Measurements from ENCODE around the gene IGFBP5.

IGFBP5 gene

GRCh38 chr2:216716109-216716508 is 20.8 kb upstream of the IGFBP5 start:
- Histone ChIP-seq H2BK120ac (ENCODE audit: low read depth, low read length) (no peak overlapping the region), H3K36me3 (replicated peaks in 1 of 2; ENCODE audit: control insufficient read depth in 2 of 2, insufficient read depth in 2 of 2, low read length in 2 of 2) (no peaks in the 10 kb centered on the region), H3K79me1 (ENCODE audit: low read depth, low read length) (no peaks in the 10 kb centered on the region), H3K9me3 (replicated peaks in 1 of 2; ENCODE audit: control insufficient read depth in 2 of 2, insufficient read depth in 1 of 2, low read depth in 1 of 2, low read length in 2 of 2) (peaks cover 0 to 3% of the 10 kb centered on the region in 2 donors), H3K18ac (ENCODE audit: low read length) (no peak overlapping the region), H2BK15ac (ENCODE audit: low read length) (no peak overlapping the region), H3K23ac (ENCODE audit: low read depth, low read length, poor library complexity) (no peak overlapping the region), H3K27ac (replicated peaks; ENCODE audit: low read length) (no peak overlapping the region), H3K4me3 (ENCODE audit: low read length in 2 of 2) (no peak overlapping the region), H2BK12ac (ENCODE audit: low read length) (no peak overlapping the region), H2AFZ (ENCODE audit: low read length) (no peak overlapping the region), H3K4ac (ENCODE audit: low read length) (no peak overlapping the region), H3K27me3 (ENCODE audit: control insufficient read depth in 3 of 3, insufficient read depth in 3 of 3, low read depth in 1 of 3, low read length in 3 of 3) (no peaks in the 10 kb centered on the region), H4K91ac (ENCODE audit: low read depth, low read length, poor library complexity) (no peak overlapping the region), H3K9ac (ENCODE audit: low read depth, low read length, poor library complexity) (no peak overlapping the region), H2AK5ac (ENCODE audit: low read depth, low read length) (no peak overlapping the region), H3K4me2 (ENCODE audit: insufficient read depth, low read length, poor library complexity, severe bottlenecking) (no peak overlapping the region), H3K14ac (ENCODE audit: low read length) (no peak overlapping the region), H3K4me1 (ENCODE audit: control insufficient read depth in 2 of 2, insufficient read depth in 1 of 2, low read depth in 1 of 2, low read length in 2 of 2) (peaks cover 4 to 14% of the 10 kb centered on the region in 2 donors), H2BK5ac (ENCODE audit: low read length) (no peak overlapping the region), H4K8ac (ENCODE audit: low read depth, low read length) (no peak overlapping the region)
- no CpG with 5 or more reads among the region's 4 CpGs for WGBS, 2 donors (ENCODE audit: extremely low coverage in 2 of 2, insufficient read length in 2 of 2, insufficient replicate concordance in 1 of 2)
- no peak for DNase-seq (ENCODE audit: low spot score)

DNA sequence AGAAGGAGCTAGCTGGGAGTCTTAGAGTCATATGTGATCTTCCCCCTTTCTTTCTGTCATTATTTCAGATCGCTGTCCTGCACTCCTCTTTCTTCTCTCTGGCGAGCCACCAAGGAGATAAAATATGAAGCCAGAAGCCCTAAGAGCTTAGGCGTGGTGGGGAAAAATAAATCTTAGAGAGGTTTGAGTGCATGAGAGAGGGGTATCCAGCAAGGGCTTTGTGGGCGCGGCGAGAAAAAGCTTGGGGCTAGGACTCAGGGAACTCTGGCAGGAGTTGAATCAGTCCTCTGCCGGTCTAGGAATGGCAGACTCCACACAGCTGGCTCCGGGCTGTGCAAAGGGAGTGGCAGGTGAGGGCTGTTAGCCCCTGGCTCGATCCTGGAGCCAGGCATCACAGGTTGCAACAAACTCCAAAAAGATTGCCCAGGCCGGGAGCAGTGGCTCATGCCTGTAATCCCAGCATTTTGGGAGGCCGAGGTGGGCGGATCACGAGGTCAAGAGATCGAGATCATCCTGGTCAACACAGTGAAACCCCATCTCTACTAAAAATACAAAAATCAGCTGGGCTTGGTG is 20.1 kb upstream of the IGFBP5 start:
- Histone ChIP-seq H3K27ac (replicated peaks; ENCODE audit: low read length) (no peak overlapping the region), H2BK12ac (ENCODE audit: low read length) (no peak overlapping the region), H2BK5ac (ENCODE audit: low read length) (no peak overlapping the region), H4K8ac (ENCODE audit: low read depth, low read length) (no peak overlapping the region), H3K18ac (ENCODE audit: low read length) (no peak overlapping the region), H2BK15ac (ENCODE audit: low read length) (no peak overlapping the region), H3K27me3 (ENCODE audit: control insufficient read depth in 3 of 3, insufficient read depth in 3 of 3, low read depth in 1 of 3, low read length in 3 of 3) (no peaks in the 10 kb centered on the region), H3K9me3 (replicated peaks in 1 of 2; ENCODE audit: control insufficient read depth in 2 of 2, insufficient read depth in 1 of 2, low read depth in 1 of 2, low read length in 2 of 2) (peaks cover 0 to 3% of the 10 kb centered on the region in 2 donors), H3K36me3 (replicated peaks in 1 of 2; ENCODE audit: control insufficient read depth in 2 of 2, insufficient read depth in 2 of 2, low read length in 2 of 2) (no peaks in the 10 kb centered on the region), H3K4me2 (ENCODE audit: insufficient read depth, low read length, poor library complexity, severe bottlenecking) (no peak overlapping the region), H2BK120ac (ENCODE audit: low read depth, low read length) (no peak overlapping the region), H4K91ac (ENCODE audit: low read depth, low read length, poor library complexity) (no peak overlapping the region), H3K14ac (ENCODE audit: low read length) (no peak overlapping the region), H2AFZ (ENCODE audit: low read length) (no peak overlapping the region), H3K4ac (ENCODE audit: low read length) (no peak overlapping the region), H3K4me3 (ENCODE audit: low read length in 2 of 2) (no peak overlapping the region), H3K9ac (ENCODE audit: low read depth, low read length, poor library complexity) (no peak overlapping the region), H2AK5ac (ENCODE audit: low read depth, low read length) (no peak overlapping the region), H3K4me1 (ENCODE audit: control insufficient read depth in 2 of 2, insufficient read depth in 1 of 2, low read depth in 1 of 2, low read length in 2 of 2) (peaks cover 9 to 18% of the 10 kb centered on the region in 2 donors), H3K79me1 (ENCODE audit: low read depth, low read length) (no peaks in the 10 kb centered on the region), H3K23ac (ENCODE audit: low read depth, low read length, poor library complexity) (no peak overlapping the region)
- no peak for DNase-seq (ENCODE audit: low spot score)
- whole genome bisulfite sequencing, 2 donors (ENCODE audit: extremely low coverage in 2 of 2, insufficient read length in 2 of 2, insufficient replicate concordance in 1 of 2), result no CpG with 5 or more reads among the region's 14 CpGs

DNA sequence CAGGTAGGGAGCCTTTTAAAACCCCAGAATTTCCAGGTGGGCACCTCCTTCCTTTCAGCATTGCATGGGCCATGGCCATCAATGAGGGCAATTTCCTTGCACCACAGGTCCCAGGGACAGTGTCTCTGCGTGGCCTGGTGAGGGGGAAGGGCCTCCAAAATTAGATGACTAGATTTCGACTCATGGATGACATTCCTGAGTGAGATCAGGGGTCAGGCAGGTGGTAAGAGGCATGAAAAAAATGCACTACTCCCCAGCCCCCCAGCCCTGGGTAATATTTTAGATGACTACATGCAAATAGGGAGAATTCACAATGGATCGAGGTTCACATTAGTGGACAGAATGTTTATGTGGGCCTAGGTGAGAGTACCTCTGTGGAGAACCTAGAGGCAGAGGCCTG is 19.0 kb upstream of the IGFBP5 start:
- H2AFZ ChIP-seq (ENCODE audit: low read length), result no peak overlapping the region
- no peak overlapping the region for H2BK15ac ChIP-seq (ENCODE audit: low read length)
- H3K79me1 ChIP-seq (ENCODE audit: low read depth, low read length), result no peaks in the 10 kb centered on the region
- no peak overlapping the region for H4K91ac ChIP-seq (ENCODE audit: low read depth, low read length, poor library complexity)
- H3K4me2 ChIP-seq (ENCODE audit: insufficient read depth, low read length, poor library complexity, severe bottlenecking), result no peak overlapping the region
- no peak overlapping the region for H2BK5ac ChIP-seq (ENCODE audit: low read length)
- DNase-seq (ENCODE audit: low spot score), result no peak
- peaks cover 0 to 5% of the 10 kb centered on the region in 2 donors for H3K9me3 ChIP-seq (replicated peaks in 1 of 2; ENCODE audit: control insufficient read depth in 2 of 2, insufficient read depth in 1 of 2, low read depth in 1 of 2, low read length in 2 of 2)
- no peaks in the 10 kb centered on the region for H3K36me3 ChIP-seq (replicated peaks in 1 of 2; ENCODE audit: control insufficient read depth in 2 of 2, insufficient read depth in 2 of 2, low read length in 2 of 2)
- no peak overlapping the region for H2AK5ac ChIP-seq (ENCODE audit: low read depth, low read length)
- H3K18ac ChIP-seq (ENCODE audit: low read length), result no peak overlapping the region
- no peak overlapping the region for H3K9ac ChIP-seq (ENCODE audit: low read depth, low read length, poor library complexity)
- no peak overlapping the region for H3K27ac ChIP-seq (replicated peaks; ENCODE audit: low read length)
- H2BK120ac ChIP-seq (ENCODE audit: low read depth, low read length), result no peak overlapping the region
- no peak overlapping the region for H3K14ac ChIP-seq (ENCODE audit: low read length)
- H3K4me1 ChIP-seq (ENCODE audit: control insufficient read depth in 2 of 2, insufficient read depth in 1 of 2, low read depth in 1 of 2, low read length in 2 of 2), result peaks cover 9 to 18% of the 10 kb centered on the region in 2 donors
- no peak overlapping the region for H4K8ac ChIP-seq (ENCODE audit: low read depth, low read length)
- H3K4ac ChIP-seq (ENCODE audit: low read length), result no peak overlapping the region
- no CpG with 5 or more reads among the region's 3 CpGs for WGBS, 2 donors (ENCODE audit: extremely low coverage in 2 of 2, insufficient read length in 2 of 2, insufficient replicate concordance in 1 of 2)
- H3K27me3 ChIP-seq (ENCODE audit: control insufficient read depth in 3 of 3, insufficient read depth in 3 of 3, low read depth in 1 of 3, low read length in 3 of 3), result no peaks in the 10 kb centered on the region
- no peak overlapping the region for H2BK12ac ChIP-seq (ENCODE audit: low read length)
- H3K4me3 ChIP-seq (ENCODE audit: low read length in 2 of 2), result no peak overlapping the region
- no peak overlapping the region for H3K23ac ChIP-seq (ENCODE audit: low read depth, low read length, poor library complexity)

DNA sequence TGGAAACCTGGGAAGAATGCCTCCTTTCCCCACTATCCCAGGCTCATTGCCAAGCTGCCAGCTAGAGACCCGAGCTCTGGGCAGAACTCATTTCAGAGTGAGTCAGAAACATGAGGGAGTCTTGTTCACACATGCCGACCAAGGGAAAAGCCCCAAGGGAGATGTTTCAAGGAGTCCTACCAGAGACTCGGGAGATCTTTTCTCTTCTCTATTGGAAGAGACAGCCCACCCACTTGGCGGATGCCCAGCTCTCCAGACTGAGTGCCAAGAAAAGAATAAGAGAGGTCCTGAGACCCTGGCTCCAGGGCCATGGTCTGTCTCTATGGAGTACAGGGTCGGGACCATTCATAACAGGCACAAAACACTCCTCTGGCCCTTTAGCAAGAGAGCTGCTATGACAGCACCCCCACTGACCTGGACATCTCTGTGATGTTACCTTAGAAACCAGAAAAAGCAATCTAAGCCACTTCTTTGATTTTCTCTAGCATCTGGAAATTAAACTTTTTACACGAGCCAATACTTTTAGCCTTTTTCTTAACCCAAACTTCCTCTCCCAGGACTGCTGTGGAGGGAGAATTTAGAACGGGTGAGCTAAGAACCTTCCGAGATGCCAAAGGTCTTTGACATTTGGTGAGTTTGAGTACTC is 18.5 kb upstream of the IGFBP5 start:
- Histone ChIP-seq H3K23ac (ENCODE audit: low read depth, low read length, poor library complexity) (no peak overlapping the region), H2BK12ac (ENCODE audit: low read length) (no peak overlapping the region), H2AFZ (ENCODE audit: low read length) (no peak overlapping the region), H2BK5ac (ENCODE audit: low read length) (no peak overlapping the region), H3K9ac (ENCODE audit: low read depth, low read length, poor library complexity) (no peak overlapping the region), H2BK120ac (ENCODE audit: low read depth, low read length) (no peak overlapping the region), H3K18ac (ENCODE audit: low read length) (no peak overlapping the region), H3K4ac (ENCODE audit: low read length) (no peak overlapping the region), H3K9me3 (replicated peaks in 1 of 2; ENCODE audit: control insufficient read depth in 2 of 2, insufficient read depth in 1 of 2, low read depth in 1 of 2, low read length in 2 of 2) (peaks cover 0 to 9% of the 10 kb centered on the region in 2 donors), H3K27ac (replicated peaks; ENCODE audit: low read length) (no peak overlapping the region), H4K8ac (ENCODE audit: low read depth, low read length) (no peak overlapping the region), H3K4me1 (ENCODE audit: control insufficient read depth in 2 of 2, insufficient read depth in 1 of 2, low read depth in 1 of 2, low read length in 2 of 2) (peaks cover 9 to 18% of the 10 kb centered on the region in 2 donors), H3K36me3 (replicated peaks in 1 of 2; ENCODE audit: control insufficient read depth in 2 of 2, insufficient read depth in 2 of 2, low read length in 2 of 2) (no peaks in the 10 kb centered on the region), H2BK15ac (ENCODE audit: low read length) (no peak overlapping the region), H3K14ac (ENCODE audit: low read length) (no peak overlapping the region), H2AK5ac (ENCODE audit: low read depth, low read length) (no peak overlapping the region), H3K4me3 (ENCODE audit: low read length in 2 of 2) (no peak overlapping the region), H3K79me1 (ENCODE audit: low read depth, low read length) (no peaks in the 10 kb centered on the region), H3K4me2 (ENCODE audit: insufficient read depth, low read length, poor library complexity, severe bottlenecking) (no peak overlapping the region), H4K91ac (ENCODE audit: low read depth, low read length, poor library complexity) (no peak overlapping the region), H3K27me3 (ENCODE audit: control insufficient read depth in 3 of 3, insufficient read depth in 3 of 3, low read depth in 1 of 3, low read length in 3 of 3) (no peaks in the 10 kb centered on the region)
- DNase-seq (ENCODE audit: low spot score), result no peak
- no CpG with 5 or more reads among the region's 8 CpGs for WGBS, 2 donors (ENCODE audit: extremely low coverage in 2 of 2, insufficient read length in 2 of 2, insufficient replicate concordance in 1 of 2)
